K562 (cell line): ENCODE data around the gene SPRN. TPM values are rescaled to one million over a fixed set of nuclear protein-coding genes. Genes with fewer than 3 reads are reported as not detected.

Experiments
- BRF1 ChIP-seq: IDR thresholded peaks from 3 replicates; pipeline ENCODE4 v1.6.1; 2011; ENCODE audit warnings: borderline replicate concordance, mild to moderate bottlenecking; ENCODE audit not compliant: insufficient read length; ENCODE audit errors: extremely low read depth
- E2F4 ChIP-seq: sonication (generic); formaldehyde crosslinking; IDR thresholded peaks from 2 replicates; pipeline ENCODE4 v1.8.0; 2022; ENCODE audit warnings: mild to moderate bottlenecking, low read depth, missing genetic modification reagents
- FOXK2 ChIP-seq, 2 experiments: fragments of 450-650 bp; IDR thresholded peaks in 1 of 2; conservative IDR thresholded peaks in 1 of 2; 2 replicates each; pipeline ENCODE4 v1.6.1; 2016; ENCODE audit warnings: low read depth in 2 of 2, mild to moderate bottlenecking in 1 of 2
- GTF2E2 ChIP-seq: fragments of 200-800 bp; sonication (Bioruptor generic); IDR thresholded peaks from 2 replicates; pipeline ENCODE4 v1.6.1; 2016; ENCODE audit warnings: missing genetic modification characterization, missing compliant biosample characterization
- HSF4 ChIP-seq: fragments of 250-450 bp; sonication (Bioruptor Pico); IDR thresholded peaks from 2 replicates; pipeline ENCODE4 v2.1.2; 2022; ENCODE audit warnings: mild to moderate bottlenecking, moderate library complexity, borderline replicate concordance
- KDM1A ChIP-seq, 2 experiments: fragments of 450-650 bp; IDR thresholded peaks; 2 replicates each; pipeline ENCODE4 v1.6.1; 2016; ENCODE audit warnings: mild to moderate bottlenecking in 2 of 2
- MTA3 ChIP-seq: fragments of 450-650 bp; formaldehyde crosslinking; IDR thresholded peaks from 2 replicates; pipeline ENCODE4 v1.6.1; 2017; ENCODE audit warnings: mild to moderate bottlenecking, borderline replicate concordance
- PHF20 ChIP-seq: fragments of 450-650 bp; IDR thresholded peaks from 2 replicates; pipeline ENCODE4 v1.6.1; 2018; ENCODE audit not compliant: partially characterized antibody
- SNIP1 ChIP-seq: fragments of 450-650 bp; IDR thresholded peaks from 2 replicates; pipeline ENCODE4 v1.7.1; 2017; ENCODE audit warnings: low read depth, mild to moderate bottlenecking
- TBP ChIP-seq: optimal IDR thresholded peaks from 2 replicates; pipeline ENCODE3; 2011; ENCODE audit warnings: low read depth, low read length, improper control_type of control experiment
- ZBTB43 ChIP-seq: sonication (generic); formaldehyde crosslinking; IDR thresholded peaks from 2 replicates; pipeline ENCODE4 v1.8.0; 2023; ENCODE audit warnings: mild to moderate bottlenecking, missing genetic modification reagents
- polyA plus RNA-seq, 8 experiments: library from polyadenylated mRNA; depleted of rRNA in 4 of 8; stranded (reverse) in 5 of 8; unstranded in 3 of 8; fragments of >200 nt; fragmentation: Nextera tagmentation in 2 of 8; fragmentation: Illumina TruSeq in 1 of 8; extraction: Ambion mirVana in 2 of 8; extraction: Trizol in 1 of 8; gene quantifications; 2 replicates each; pipeline versions ENCODE4 v1.2.1 to v1.2.3, GENCODE V29; 2011 to 2014; ENCODE audit warnings: inconsistent platforms in 1 of 8, missing spikeins in 1 of 8
- total RNA-seq, 7 experiments: library from RNA; depleted of rRNA in 6 of 7; stranded (reverse); fragments of >200 nt in 6 of 7; fragmentation: Illumina TruSeq in 2 of 7; extraction: Trizol in 2 of 7; gene quantifications; 2 replicates each; pipeline versions ENCODE4 v1.2.1 to v1.2.3, GENCODE V29; 2011 to 2021; ENCODE audit warnings: low replicate concordance in 1 of 7
- TF ChIP-seq, protein P1 (sequence below): fragments of 150-350 bp; conservative IDR thresholded peaks from 2 replicates; pipeline ENCODE4 v1.6.1; 2014; ENCODE audit warnings: low read length
- TF ChIP-seq, protein P2 (sequence below): fragments of 450-650 bp; formaldehyde crosslinking; IDR thresholded peaks from 2 replicates; pipeline ENCODE4 v1.4.0; 2022; ENCODE audit warnings: mild to moderate bottlenecking, moderate library complexity
- TF ChIP-seq, protein P3 (sequence below): fragments of 250-450 bp; sonication (Bioruptor Pico); IDR thresholded peaks from 2 replicates; pipeline ENCODE4 v1.4.0; 2020

Gene SPRN
- total and polyA plus RNA-seq, 9 of the 15 experiments (the other 6 are each of a cell fraction or from before 2014, with no cell fraction given): 0.04 TPM; not detected in 8

- TF ChIP-seq E2F4 (no peak), GTF2E2 (tag) (no peak), PHF20 (peak; percentile 92), SNIP1 (0 out of 2 replicates have a peak, but pooled peaks have one; percentile 41), BRF1 (no peak), FOXK2 (conservative IDR thresholded peaks at IDR 0.05 in 1 of 2, IDR thresholded peaks at IDR 0.05 in 1 of 2; ENCODE audit: low read depth in 2 of 2) (peak; percentile 70 to 76; a peak in 3 of 4 replicates), KDM1A (IDR thresholded peaks at IDR 0.05) (peak; percentile 32 to 51; a peak in 3 of 4 replicates), TBP (peak; percentile 35), MTA3 (0 out of 2 replicates have a peak, but pooled peaks have one; percentile 35), HSF4 (no peak), ZBTB43 (CRISPR knock-in tag) (no peak)
- TF ChIP-seq, protein P1, sequence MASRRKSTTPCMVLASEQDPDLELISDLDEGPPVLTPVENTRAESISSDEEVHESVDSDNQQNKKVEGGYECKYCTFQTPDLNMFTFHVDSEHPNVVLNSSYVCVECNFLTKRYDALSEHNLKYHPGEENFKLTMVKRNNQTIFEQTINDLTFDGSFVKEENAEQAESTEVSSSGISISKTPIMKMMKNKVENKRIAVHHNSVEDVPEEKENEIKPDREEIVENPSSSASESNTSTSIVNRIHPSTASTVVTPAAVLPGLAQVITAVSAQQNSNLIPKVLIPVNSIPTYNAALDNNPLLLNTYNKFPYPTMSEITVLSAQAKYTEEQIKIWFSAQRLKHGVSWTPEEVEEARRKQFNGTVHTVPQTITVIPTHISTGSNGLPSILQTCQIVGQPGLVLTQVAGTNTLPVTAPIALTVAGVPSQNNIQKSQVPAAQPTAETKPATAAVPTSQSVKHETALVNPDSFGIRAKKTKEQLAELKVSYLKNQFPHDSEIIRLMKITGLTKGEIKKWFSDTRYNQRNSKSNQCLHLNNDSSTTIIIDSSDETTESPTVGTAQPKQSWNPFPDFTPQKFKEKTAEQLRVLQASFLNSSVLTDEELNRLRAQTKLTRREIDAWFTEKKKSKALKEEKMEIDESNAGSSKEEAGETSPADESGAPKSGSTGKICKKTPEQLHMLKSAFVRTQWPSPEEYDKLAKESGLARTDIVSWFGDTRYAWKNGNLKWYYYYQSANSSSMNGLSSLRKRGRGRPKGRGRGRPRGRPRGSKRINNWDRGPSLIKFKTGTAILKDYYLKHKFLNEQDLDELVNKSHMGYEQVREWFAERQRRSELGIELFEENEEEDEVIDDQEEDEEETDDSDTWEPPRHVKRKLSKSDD: no peak
- TF ChIP-seq, protein P2, sequence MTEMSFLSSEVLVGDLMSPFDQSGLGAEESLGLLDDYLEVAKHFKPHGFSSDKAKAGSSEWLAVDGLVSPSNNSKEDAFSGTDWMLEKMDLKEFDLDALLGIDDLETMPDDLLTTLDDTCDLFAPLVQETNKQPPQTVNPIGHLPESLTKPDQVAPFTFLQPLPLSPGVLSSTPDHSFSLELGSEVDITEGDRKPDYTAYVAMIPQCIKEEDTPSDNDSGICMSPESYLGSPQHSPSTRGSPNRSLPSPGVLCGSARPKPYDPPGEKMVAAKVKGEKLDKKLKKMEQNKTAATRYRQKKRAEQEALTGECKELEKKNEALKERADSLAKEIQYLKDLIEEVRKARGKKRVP (CRISPR knock-in tag): no peak
- TF ChIP-seq, protein P3, sequence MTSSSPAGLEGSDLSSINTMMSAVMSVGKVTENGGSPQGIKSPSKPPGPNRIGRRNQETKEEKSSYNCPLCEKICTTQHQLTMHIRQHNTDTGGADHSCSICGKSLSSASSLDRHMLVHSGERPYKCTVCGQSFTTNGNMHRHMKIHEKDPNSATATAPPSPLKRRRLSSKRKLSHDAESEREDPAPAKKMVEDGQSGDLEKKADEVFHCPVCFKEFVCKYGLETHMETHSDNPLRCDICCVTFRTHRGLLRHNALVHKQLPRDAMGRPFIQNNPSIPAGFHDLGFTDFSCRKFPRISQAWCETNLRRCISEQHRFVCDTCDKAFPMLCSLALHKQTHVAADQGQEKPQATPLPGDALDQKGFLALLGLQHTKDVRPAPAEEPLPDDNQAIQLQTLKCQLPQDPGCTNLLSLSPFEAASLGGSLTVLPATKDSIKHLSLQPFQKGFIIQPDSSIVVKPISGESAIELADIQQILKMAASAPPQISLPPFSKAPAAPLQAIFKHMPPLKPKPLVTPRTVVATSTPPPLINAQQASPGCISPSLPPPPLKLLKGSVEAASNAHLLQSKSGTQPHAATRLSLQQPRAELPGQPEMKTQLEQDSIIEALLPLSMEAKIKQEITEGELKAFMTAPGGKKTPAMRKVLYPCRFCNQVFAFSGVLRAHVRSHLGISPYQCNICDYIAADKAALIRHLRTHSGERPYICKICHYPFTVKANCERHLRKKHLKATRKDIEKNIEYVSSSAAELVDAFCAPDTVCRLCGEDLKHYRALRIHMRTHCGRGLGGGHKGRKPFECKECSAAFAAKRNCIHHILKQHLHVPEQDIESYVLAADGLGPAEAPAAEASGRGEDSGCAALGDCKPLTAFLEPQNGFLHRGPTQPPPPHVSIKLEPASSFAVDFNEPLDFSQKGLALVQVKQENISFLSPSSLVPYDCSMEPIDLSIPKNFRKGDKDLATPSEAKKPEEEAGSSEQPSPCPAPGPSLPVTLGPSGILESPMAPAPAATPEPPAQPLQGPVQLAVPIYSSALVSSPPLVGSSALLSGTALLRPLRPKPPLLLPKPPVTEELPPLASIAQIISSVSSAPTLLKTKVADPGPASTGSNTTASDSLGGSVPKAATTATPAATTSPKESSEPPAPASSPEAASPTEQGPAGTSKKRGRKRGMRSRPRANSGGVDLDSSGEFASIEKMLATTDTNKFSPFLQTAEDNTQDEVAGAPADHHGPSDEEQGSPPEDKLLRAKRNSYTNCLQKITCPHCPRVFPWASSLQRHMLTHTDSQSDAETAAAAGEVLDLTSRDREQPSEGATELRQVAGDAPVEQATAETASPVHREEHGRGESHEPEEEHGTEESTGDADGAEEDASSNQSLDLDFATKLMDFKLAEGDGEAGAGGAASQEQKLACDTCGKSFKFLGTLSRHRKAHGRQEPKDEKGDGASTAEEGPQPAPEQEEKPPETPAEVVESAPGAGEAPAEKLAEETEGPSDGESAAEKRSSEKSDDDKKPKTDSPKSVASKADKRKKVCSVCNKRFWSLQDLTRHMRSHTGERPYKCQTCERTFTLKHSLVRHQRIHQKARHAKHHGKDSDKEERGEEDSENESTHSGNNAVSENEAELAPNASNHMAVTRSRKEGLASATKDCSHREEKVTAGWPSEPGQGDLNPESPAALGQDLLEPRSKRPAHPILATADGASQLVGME (CRISPR knock-in tag): no peak
Measured at GRCh38 chr10:133388236-133388972, 36.0 kb downstream of the SPRN start (continued).
